Endothelial cell (in vitro differentiated cells): Measurements from ENCODE around the gene ZNF519. TPM values are rescaled to one million over a fixed set of nuclear protein-coding genes. Genes with fewer than 3 reads are reported as not detected.

Experiments used
- DNase-seq: peaks from one replicate; pipeline ENCODE4 v3.0.0; 2021; ENCODE audit warnings: low spot score
- H3K27ac Mint-ChIP-seq: one replicate; pipeline ENCODE4 v1.8.0; 2021; ENCODE audit warnings: mixed read lengths, inconsistent platforms; ENCODE audit not compliant: unreplicated experiment
- H3K27me3 Mint-ChIP-seq: one replicate; pipeline ENCODE4 v1.8.0; 2021; ENCODE audit warnings: mild to moderate bottlenecking, moderate library complexity, mixed read lengths, inconsistent platforms; ENCODE audit not compliant: unreplicated experiment
- H3K36me3 Mint-ChIP-seq: one replicate; pipeline ENCODE4 v1.8.0; 2021; ENCODE audit warnings: mild to moderate bottlenecking, low read depth, mixed read lengths, inconsistent platforms; ENCODE audit not compliant: unreplicated experiment
- H3K4me1 Mint-ChIP-seq: one replicate; pipeline ENCODE4 v1.8.0; 2021; ENCODE audit warnings: mild to moderate bottlenecking, mixed read lengths, inconsistent platforms; ENCODE audit not compliant: unreplicated experiment
- H3K4me3 Mint-ChIP-seq: one replicate; pipeline ENCODE4 v1.8.0; 2021; ENCODE audit warnings: mild to moderate bottlenecking, mixed read lengths, inconsistent platforms; ENCODE audit not compliant: unreplicated experiment
- H3K9me3 Mint-ChIP-seq: one replicate; pipeline ENCODE4 v1.8.0; 2021; ENCODE audit warnings: mixed read lengths, inconsistent platforms; ENCODE audit not compliant: unreplicated experiment
- CTCF ChIP-seq: fragments of 200-600 bp; sonication (generic); IDR thresholded peaks from one replicate; pipeline ENCODE4 v1.5.0; 2021; ENCODE audit warnings: antibody characterized with exemption; ENCODE audit not compliant: unreplicated experiment
- total RNA-seq: library from RNA; stranded (reverse); fragmentation: NEBNext Ultra II Directional; extraction: Animal tissue kit (Norgen Biotek cat#: 25700); gene quantifications from one replicate; pipeline ENCODE4 v1.2.1, GENCODE V29; 2021; ENCODE audit not compliant: unreplicated experiment

Gene ZNF519
- total RNA-seq, 1 donor from 2014 or later = 14.5 TPM

GRCh38 chr18:14086458-14087231 lies 45.6 kb downstream of the ZNF519 start:
- TF ChIP-seq CTCF = peak; percentile 67
- Mint-ChIP-seq H3K4me3 (no peak overlapping the region), H3K9me3 (no peaks in the 10 kb centered on the region), H3K27me3 (no peaks in the 10 kb centered on the region), H3K27ac (no peak overlapping the region), H3K36me3 (peaks cover 3% of the 10 kb centered on the region), H3K4me1 (no peaks in the 10 kb centered on the region)
- peak; percentile 35 for DNase-seq

GRCh38 chr18:14085770-14086457 lies 46.3 kb downstream of the ZNF519 start:
- H3K4me3 Mint-ChIP-seq = no peak overlapping the region
- peaks cover 3% of the 10 kb centered on the region for H3K36me3 Mint-ChIP-seq
- DNase-seq = no peak
- no peak for TF ChIP-seq CTCF
- no peak overlapping the region for H3K27ac Mint-ChIP-seq
- H3K4me1 Mint-ChIP-seq = no peaks in the 10 kb centered on the region
- H3K9me3 Mint-ChIP-seq = no peaks in the 10 kb centered on the region
- H3K27me3 Mint-ChIP-seq = no peaks in the 10 kb centered on the region

- DNase-seq = no peak
- Mint-ChIP-seq H3K36me3 (peaks cover 5% of the 10 kb centered on the region), H3K27ac (no peak overlapping the region), H3K4me1 (no peaks in the 10 kb centered on the region), H3K9me3 (no peaks in the 10 kb centered on the region), H3K4me3 (no peak overlapping the region), H3K27me3 (no peaks in the 10 kb centered on the region)
- TF ChIP-seq CTCF = peak; percentile 12
Observed at GRCh38 chr18:14075196-14075595, 57.0 kb downstream of the ZNF519 start.

GRCh38 chr18:14074187-14074586 lies 58.0 kb downstream of the ZNF519 start:
- DNase-seq = no peak
- Mint-ChIP-seq H3K9me3 (no peaks in the 10 kb centered on the region), H3K36me3 (peaks cover 5% of the 10 kb centered on the region), H3K4me1 (no peaks in the 10 kb centered on the region), H3K27me3 (no peaks in the 10 kb centered on the region), H3K4me3 (no peak overlapping the region), H3K27ac (no peak overlapping the region)
- TF ChIP-seq CTCF = peak; percentile 22

- no peaks in the 10 kb centered on the region for H3K9me3 Mint-ChIP-seq
- no peak overlapping the region for H3K4me3 Mint-ChIP-seq
- H3K4me1 Mint-ChIP-seq = no peaks in the 10 kb centered on the region
- DNase-seq = no peak
- peaks cover 6% of the 10 kb centered on the region for H3K36me3 Mint-ChIP-seq
- H3K27ac Mint-ChIP-seq = no peak overlapping the region
- no peak for TF ChIP-seq CTCF
- H3K27me3 Mint-ChIP-seq = no peaks in the 10 kb centered on the region
Observed at GRCh38 chr18:14053661-14054060, 78.6 kb downstream of the ZNF519 start.
